Lower leg skin (tissue), 3 donors: Measurements from ENCODE around the gene PROP1.

Experiments
- CTCF ChIP-seq, 3 donors: fragments of 450-650 bp; IDR thresholded peaks; one replicate each; pipeline ENCODE4 v1.5.1; 2016; ENCODE audit warnings: antibody characterized with exemption in 3 of 3, mild to moderate bottlenecking in 3 of 3, moderate library complexity in 2 of 3
- POLR2A ChIP-seq, 2 donors: fragments of 450-650 bp; IDR thresholded peaks; one replicate each; pipeline ENCODE4 v1.6.1; 2016 to 2017; ENCODE audit warnings: antibody characterized with exemption in 2 of 2, mild to moderate bottlenecking in 1 of 2, moderate library complexity in 1 of 2

- TF ChIP-seq CTCF (IDR thresholded peaks at IDR 0.05) (no peak), POLR2A (IDR thresholded peaks at IDR 0.05) (no peak)
Measured at GRCh38 chr5:177958696-177959095, 37.3 kb downstream of the PROP1 start.
